HuH-7 (cell line): ENCODE results near the gene KRT16.
"Not testable (repeated sequence)": the region's sequence is repeated elsewhere in the genome, so short reads cannot be mapped to it uniquely, and the experiment has no call there.

Experiments used
- DNase-seq: peaks from one replicate; pipeline ENCODE4 v3.0.0; 2011; ENCODE audit warnings: low spot score

Gene KRT16

DNA sequence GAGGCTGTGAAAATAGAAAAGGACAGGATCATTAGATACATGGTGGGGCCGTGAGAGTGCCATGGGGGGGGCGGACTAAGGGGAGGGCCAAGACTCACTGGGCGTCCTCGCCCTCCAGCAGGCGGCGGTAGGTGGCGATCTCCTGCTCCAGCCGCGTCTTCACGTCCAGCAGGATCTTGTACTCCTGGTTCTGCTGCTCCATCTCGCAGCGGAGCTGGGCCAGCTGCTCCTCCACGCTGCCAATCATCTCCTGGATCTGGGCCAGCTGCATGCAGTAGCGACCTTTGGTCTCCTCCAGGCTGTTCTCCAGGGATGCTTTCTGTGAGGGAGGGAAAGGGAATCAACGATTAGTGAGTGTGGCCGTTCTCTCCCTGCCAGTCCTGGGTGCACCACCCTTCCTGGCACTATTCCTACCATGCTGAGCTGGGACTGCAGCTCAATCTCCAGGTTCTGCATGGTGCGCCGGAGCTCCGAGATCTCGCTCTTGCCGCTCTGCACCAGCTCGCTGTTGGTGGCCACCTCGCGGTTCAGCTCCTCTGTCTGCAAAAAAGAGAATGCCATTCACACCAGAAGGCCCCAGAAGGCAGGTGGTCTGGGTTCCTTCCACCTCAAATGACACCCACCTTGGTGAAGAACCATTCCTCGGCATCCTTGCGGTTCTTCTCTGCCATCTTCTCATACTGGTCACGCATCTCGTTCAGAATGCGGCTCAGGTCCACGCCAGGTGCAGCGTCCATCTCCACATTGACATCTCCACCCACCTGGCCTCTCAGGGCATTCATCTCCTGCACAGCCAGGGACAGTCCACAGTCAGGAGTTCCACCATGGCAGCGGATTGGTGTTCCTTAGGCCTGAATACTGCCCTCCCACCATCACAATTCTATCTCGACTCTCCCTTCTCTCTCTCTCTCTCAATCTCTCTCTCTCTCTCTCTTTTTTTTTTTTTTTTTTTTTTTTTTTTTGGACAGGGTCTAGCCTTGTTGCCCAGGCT lies 29.1 kb downstream of the KRT16 start:
- DNase-seq = no peak

DNA sequence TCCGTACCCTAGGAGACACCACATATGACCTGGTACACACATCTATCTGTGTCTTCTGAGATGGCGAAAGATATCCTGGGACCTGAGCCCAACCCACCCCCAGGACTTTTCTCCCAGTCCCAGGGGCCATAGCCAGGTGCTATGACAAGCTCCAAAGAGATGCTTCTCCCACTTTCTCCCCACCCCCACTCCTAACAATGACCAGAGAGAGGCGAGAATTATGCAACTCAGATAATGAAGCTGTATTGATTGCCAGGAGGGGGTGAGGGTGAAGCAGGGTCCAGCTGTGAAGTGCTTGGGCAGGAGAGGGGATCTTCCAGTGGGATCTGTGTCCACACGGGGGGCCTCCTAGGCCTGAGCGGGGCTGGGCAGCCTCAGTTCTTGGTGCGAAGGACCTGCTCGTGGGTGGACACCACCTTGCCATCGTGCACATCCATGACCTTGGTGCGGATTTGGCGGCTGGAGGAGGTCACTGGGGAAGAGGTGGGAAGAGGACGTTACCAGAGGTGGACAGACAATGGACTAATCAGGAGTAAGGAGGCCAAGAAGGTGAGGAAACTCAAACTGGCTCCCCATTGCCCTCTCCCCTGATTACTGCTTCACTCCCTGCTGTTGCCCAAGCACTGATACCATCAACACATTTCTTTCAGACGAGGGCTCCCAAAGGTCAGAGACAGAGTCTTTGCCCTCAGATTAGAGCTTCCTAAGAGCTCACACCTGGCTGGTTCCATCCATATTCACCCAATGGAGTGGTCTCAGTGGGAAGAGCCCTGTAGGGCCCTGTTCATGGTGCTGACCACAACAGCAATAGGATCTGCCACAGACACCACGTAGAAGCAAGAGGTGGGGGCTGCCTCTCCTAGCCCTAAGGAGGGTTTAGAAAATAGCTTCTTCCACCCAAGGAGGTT lies 30.3 kb downstream of the KRT16 start:
- not testable (repeated sequence) for DNase-seq

DNA sequence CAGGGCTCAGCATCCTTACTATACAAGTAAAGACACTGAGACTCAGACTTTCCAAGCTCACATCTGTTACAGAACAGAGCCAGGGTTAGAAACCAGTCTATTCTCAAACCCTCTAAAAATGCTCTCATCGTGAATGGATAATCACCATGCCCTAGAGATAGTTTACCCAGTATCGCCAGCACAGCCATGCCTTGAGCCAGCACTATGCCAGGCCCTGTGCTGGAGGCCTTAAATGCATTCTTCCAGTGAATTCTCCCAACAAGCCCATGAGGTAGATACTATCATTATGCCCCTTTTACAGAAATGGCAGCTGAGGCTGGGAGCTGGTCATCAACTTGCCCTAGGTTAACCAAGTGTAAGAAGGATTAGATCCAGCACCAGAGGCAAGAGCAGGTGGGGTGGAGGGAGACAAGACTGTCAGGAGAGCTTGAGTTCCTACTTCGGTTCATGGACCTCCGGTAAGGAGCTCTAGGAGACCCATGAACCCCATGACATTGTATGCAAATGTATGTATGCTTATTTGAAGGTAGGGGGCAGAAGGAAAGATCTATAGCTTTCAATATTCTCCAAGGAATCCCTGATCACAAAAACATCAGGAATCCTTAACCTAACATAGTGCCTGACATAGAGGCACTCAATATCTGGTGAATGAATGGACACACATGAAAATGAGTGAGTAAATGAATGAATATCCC lies 31.1 kb downstream of the KRT16 start:
- DNase-seq = no peak

DNA sequence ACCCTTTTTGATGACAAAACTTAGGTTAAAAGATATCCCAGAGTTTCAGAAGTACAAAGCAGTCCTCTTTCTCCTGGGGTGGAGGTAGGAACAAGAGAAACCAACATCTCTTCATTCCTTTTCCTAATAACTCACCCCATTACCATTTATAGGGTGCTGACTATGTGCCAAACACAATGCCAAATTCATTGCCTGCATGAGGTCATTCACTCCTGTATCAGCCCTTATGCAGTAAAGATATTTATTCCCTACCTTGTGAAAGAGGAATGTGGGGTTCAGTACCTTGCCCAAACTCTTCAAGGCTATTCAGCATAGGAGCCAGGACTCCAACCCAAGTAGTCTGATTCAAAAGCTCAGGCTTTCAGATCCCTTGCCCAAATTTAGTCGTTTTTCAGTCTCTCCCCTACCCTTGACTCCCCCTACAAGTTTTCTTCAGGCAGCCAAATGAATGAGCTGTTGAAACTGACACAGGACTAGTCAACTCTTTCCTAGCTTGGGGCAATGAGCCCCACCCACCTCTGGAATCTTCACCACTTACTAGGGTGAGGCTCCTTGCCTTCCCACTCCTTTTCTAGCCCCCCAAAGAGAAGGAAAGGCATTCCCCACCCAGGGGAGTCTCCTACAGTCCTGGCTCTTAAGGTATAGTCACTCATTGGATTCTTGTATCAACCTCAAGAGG lies 31.7 kb downstream of the KRT16 start:
- DNase-seq = no peak

DNA sequence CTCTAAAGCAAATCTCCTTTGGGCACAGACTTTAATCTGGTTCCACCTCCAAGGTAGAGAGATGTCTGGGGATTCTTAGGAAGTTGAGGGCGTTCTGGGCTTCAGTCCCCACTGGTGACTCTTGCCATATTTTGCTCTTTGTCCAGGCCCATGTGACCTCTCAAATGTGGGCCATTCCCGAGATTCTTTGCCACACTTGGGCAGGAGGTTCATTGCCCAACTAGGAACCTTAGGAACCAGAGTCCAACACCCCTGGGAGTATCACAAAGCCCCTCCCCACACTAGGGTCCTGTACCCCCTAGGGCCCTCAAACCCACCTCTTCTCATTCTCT lies 32.4 kb downstream of the KRT16 start:
- no peak for DNase-seq

DNA sequence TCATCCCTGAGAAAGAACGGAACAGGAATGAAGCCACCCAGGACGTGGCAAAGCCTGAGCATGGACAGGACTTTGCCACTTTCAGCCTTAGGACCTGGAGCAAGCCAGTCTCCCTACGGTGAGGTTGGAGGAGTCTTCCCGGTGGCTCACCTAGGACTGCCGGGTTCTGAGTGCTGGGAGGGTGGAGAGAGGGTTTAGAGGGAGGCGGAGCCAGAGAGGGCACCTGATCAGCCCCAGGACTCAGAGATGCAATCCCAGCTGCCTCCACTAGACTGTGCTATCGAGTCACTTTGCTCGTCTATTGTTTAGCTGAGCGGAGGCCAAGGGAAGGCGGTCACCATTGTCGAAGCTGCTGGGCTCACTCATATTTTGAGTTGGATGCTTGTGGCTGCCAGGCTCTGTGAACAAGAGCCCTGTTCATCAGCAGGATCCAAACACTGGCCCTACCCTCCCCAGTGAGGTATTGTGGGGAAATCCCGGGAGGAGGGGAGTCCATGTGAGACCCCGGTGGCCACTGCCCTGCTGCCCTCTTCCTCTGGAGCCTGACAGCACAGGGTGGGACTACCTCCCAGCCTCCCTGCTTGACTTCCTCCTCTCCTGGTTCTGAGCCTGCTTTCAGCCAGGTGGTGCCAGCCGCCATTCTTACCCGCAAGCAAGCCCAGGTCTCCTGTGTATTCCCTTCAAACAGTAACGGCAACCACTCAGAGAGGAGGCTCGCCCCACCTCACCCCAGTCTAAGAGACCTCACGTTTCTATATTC lies 32.9 kb downstream of the KRT16 start:
- DNase-seq = peak; percentile 97

DNA sequence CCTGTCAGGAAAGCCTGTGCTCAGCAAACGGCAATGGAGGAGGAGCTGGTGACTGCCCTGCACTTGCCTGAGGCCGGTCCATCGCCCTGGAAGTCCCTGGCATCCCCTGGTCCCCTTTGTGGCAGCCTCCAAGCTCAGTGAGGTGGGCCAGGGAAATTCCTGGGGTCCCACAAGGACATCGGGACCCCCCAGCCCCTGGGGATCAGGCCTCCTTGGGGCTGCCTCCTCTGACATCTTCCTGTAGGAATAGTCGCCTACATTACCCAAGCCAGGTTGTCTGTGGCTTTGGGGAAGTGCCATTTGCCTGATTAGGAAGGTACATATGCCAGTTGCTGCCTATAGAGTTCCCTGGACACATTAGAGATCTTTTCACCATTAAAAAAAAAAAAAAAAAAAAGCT lies 33.6 kb downstream of the KRT16 start:
- DNase-seq = no peak

DNA sequence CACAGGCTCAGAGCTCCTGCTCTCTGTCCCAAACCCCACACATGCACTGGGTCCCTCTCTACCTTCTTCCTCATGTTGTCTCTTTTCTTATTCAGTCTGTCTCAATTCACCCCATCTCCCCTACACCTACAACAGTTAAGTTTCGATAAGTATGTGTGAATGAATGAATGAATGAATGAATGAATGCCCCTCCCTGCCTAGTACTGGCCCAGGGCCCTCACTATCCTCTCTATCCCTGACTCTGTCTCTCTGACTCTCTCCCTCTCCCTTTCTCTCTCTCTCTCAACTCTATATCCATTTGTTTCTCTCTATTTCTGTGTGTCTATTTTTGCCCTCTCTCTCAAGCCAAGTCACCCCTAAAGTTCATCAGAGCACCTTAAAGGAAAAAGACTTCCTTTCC lies 34.0 kb downstream of the KRT16 start:
- no peak for DNase-seq

DNA sequence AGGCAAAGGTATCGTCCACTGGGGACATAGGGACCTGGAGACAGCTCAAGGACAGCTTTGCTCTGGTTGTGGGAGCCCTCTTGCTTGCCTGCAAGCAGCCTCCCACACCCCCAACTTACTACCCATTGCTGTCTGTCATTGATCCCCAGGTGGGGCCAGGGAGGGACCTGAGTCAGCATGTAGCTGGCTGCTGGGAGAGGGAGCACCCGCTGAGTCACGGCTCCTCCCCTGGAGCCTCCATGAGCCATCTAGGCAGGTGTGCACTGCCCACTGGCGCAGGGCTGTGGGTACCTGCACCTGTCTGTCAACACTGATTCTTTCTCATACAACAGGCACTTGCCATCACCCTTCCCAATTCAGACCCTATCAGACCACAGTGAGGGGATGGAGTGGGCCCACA lies 35.8 kb downstream of the KRT16 start:
- not testable (repeated sequence) for DNase-seq

DNA sequence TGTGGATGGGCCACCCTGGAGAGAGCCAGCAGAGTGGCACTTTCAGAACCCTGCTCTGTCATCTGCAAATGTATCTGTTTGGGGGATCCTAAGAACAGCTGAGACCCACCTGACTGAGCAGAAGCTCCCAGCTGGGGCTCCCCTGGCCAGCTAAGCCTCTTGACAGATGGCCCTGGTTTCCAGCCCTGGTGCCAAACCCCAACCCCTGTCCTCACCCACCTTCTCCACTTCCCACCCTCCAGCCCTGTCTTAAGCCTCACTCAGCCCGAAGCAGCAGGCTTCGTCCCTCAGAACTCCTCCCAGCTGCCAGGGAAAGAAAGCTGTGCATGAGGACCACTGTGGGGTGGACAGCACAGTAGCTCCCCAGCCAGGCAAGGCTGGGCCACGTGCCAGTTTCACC lies 37.2 kb downstream of the KRT16 start:
- DNase-seq = no peak

DNA sequence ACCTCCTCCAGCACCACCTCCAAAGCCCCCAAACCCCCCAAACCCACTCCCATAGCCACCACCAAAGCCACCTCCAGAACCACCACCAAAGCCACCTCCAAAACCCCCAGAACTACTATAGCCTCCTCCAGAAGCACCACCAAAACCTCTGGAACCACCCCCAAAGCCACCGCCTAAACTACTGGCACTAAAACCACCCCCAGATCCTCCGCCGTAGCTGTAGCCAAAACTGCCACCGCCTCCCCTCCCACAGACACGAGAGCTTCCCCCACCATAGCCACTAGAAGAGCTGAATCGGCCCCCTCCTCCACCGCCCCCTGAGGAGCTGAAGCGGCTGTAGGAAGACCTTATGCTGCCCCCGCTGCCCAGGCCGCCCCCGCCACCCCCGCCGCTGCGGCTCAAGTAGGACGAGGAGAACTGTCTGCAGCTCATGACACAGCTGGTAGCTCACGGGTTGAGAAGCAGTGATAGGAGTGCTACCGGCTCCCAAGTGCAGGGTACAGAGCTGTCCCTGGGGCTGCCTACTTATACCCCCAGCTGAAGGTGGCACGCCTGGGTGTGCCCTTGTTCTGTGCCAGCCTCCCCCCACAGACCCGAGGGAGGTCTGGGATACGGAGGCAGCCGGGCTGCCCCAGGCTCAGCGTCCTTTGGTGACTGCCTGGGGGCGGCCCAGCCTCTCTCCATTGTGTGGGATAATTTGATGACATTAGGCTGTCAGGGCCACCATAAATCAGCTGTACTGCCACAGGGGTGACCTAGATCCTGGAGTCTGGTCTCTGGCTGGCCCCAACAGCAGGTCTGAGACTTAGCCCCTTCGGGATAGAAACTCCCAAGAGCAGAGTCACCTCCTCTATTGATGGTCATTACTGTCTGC lies 40.8 kb downstream of the KRT16 start, which contains the start of gene KRT9:
KRT9 (minus strand) TSS at position 499 of the 874 bp plus-strand sequence; CDS start at position 432, 67 bp downstream.
- DNase-seq = no peak

DNA sequence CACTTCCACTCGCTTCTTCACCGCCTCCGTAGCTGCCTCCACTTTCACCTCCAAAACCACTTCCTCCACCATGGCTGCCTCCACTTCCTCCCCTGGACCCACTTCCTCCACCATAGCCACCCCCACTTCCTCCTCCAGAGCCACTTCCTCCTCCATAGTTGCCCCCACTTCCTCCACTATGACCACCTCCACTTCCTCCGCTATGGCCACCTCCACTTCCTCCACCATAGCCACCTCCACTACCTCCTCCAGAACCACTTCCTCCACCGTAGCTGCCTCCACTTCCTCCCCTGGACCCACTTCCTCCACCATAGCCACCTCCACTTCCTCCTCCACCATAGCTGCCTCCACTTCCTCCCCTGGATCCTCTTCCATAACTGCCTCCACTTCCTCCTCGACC lies 45.2 kb downstream of the KRT16 start:
- no peak for DNase-seq

DNA sequence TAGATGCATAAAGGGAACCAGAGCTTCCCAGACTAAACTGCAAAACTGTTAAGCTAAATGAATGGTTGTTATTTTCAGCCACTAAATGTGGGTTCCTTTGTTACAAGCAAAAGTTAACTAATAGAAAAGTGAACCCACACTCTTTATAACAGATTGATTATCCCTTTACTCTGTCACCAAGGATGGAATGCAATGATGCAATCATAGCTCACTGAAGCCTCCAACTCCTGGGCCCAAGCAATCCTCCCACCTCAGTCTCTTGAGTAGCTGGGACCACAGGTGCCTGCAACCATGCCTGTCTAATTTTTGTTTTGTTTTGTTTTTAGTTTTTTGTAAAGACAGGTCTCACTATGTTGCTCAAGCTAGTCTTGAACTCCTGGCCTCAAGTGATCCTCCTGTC lies 47.2 kb downstream of the KRT16 start:
- DNase-seq = no peak

DNA sequence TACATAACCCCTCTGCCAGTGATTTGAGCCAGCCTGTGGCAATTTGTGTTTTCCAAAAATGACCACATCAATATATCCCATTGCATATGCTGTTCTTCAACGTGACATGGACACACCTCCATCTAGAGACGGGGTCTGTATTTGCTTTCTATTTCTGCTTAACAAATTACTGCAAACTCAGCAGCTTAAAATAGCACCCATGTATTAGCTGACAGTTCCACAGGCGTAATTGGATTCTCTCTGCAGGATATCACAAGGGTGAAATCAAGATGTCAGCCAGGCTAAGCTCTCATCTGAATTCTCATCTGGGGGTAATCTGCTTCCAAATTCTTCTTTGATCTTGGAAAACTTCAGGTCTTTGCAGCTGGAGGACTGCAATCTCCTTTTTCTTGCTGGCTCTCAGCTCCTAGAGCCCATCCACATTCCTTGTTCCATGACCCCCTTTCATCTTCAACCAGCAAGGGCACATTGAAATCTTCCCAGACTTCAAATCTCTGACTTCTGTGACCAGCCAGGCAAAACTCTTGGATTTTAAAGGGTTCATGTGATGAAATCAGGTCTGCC lies 48.9 kb downstream of the KRT16 start:
- no peak for DNase-seq

DNA sequence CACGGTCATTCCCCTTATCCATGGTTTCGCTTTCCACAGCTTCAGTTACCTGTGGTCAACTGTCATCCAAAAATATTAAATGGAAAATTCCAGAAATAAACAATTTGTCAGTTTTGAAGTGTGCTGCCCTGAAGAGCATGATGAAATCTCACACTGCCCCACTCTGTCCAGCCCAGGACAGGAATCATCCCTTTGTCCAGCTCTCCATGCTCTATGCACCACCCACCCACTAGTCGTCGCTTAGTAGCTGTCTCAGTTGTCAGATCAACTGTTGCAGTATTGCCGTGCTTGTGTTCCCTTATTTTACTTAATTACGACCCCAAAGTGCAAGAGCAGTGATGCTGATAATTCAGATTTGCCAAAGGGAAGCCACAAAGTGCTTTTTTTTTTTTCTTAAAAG lies 51.0 kb downstream of the KRT16 start:
- no peak for DNase-seq
